ENCODE results near the gene DCANP1.

DCANP1 gene

DNA sequence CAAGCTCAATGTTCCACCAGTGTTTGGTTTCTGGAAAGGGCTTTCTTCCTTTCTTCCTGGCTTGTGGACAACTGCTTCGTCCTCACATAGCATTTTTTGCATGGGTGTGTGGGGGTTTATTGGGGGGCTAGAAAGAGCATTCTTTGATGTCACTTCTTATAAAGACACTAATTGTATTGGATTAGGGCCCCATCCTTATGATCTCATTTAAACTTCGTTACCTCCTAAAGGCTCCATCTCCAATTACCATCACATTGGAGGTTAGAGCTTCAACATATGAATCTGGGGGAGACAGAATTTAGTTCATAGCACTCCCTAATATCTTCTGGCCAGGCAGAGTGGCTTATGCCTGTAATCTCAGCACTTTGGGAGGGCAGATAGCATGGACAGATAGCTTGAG lies 42.1 kb downstream of the DCANP1 start:
- no peak for DNase-seq

DNA sequence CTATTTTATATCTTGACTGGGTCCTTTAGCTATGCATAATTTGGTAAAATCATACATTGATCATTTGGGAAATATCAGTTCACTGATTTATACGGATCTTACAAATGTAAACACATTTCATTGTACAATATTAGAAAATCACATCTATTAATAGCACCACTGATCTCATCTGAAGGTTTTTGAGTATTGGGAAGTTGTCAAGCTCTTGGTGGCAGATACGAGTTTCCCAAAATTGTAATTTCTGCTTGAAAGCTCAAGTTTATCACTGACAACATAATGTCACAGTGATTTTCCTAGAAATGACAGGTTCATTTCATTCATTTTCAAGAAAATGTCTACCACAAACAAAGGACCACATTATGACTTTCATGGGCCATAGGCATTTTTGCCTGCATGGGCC lies 45.1 kb downstream of the DCANP1 start:
- no peak for DNase-seq

DNA sequence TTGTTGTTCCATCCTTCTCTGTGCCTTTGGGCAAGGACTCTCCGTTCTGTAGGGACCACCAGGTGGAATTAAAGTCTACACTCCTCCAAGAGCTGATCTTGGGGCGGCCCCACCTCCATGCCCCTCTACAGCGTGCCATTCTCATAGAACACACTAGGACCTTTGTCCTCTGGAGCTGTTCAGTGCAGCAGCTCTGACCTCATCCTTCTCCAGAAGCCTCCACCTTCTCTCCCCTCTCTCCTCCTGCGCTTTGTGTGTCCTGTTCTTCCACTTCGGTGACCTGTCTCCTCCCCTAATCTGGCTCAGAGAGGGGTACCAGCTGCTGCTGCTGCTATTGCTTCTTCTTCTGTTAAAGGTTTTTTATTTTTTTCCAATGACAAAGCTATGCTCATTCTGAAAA lies 46.3 kb downstream of the DCANP1 start:
- DNase-seq: no peak

DNA sequence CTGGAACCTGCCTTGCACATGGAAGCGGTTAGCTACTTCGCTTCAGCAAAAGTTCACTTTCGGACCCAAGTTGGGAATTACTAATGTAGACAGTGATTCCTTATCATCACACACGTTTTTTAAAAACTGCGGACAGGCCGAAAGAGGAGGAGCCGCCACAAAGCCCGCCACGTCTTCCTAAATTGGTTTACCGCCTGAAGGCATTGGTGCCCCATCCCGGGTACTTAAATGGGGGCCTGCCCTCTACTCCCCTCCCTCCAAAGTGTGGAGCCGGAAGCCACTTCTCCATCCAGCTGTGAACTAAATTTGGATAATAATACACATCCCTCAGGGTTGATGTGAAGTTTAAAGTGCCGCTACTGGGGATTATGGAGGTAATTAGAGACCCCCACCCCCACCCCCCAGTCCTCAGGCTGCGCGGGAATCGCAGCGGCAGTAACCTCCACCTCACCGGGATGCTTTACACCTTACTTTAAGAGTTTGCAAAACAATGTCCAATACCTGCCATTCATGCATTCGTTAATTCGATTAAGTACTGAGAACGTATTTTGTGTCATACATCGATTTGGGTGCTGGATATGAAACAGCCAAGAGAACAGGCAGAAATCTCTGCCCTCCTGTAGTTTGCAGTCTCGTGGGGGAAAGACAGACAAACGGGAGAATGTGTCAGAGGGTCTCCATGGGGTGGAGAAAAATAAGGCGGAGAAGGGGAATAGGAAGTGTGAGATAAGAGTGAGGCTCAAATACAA lies 47.2 kb downstream of the DCANP1 start:
- no peak for DNase-seq

DNA sequence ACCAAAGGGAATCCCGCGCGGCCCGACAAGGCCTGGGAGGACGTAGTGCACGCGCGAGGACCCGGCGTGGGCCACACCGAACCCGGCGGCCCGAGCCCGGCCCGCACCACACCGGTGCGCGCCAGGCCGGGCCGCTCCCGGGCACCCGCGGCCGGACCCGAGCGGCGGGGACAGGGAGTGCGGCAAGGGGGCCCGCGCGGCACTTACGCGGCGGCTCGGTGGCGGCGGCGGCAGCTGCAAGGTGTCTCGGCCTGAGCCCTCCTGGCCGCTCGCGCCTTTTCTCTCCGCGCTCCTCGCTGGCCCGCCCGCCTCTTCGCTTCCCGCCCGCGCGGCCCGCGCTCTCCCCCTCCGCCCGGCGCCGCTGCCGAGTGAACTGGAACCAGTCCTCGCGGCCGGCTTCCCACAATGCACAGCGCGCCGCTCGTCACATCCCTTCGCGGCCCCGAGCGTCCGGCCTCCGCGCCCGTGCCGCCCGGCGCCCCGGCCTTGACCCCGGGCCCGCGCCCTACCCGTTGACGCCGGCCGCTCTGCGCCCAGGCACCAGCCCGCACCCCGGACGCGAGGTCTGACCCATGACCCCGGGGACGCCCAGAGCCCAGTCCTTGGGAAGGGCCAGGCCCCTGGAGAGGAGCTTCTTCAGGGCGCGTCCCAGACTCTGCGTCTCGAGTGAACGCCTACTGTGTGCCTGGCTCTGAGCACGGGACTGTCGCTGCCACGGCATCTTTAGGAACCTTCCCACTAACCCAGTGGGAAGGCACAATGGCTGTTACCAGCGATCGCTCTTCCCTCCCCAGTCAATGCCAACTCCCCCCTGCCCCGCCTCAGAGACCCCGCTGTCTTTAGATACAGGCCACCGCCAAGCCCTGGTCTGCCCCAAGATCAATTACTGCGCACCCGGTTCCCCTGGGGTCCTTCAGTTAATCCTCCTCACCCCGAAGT lies 48.0 kb downstream of the DCANP1 start, which contains the start of gene MACROH2A1:
MACROH2A1 (minus strand) TSS at position 377 of the 939 bp plus-strand sequence. CDS start 10,138 bp downstream, outside the sequence.
- DNase-seq: peak; percentile 83

DNA sequence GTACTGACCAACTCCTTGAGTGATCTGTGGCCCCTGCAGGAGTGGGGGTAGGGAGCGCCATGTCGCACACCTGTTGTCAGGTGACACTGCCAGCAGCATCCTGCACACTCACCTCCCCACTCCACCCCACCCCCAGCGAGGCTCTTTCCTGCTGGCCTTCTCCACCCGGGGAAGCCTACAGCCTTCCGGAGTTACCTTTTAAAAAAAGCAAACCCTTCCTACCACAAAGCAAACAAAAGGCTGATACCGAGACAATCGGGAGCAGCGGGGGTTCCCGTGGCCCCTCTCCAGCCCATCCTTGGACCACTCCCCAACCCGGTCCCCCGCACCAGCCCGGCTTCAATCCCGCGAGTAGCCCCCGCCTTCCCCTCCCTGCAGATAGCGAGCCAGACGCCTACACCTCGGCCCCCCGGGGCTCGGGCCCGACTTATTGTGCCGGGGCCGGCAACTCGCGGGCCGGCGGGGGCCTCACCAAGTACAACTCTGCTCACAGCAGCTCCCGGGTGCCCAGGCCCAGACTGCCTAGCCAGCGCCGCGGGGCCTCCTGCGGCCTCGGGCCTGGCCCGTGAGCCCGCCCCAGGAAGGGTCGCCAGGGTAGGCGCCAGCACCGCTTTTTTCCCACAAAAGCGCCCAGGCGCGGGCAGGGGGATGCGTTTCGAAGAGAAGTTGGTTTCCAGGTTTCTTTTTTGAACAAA lies 48.8 kb downstream of the DCANP1 start:
- peak; percentile 52 for DNase-seq

DNA sequence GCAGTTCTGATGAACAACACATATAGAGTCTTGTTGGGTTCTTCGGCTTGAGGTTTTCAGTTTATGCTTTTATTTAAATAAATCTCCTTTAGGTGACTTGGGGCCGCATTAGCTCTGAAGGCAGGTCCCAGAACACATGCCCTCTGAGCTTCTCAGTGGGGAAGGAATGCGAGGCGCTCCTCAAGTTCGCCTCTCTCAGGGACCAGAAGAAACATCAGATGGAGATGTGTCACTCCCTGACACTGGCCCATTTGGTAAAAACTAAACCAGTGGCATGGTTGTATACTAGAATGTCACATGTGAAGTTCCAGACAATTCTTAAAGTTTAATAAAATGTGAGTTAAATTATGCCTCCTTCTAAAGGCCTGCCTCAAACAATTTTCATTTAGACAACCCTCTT lies 50.1 kb downstream of the DCANP1 start:
- no peak for DNase-seq

DNA sequence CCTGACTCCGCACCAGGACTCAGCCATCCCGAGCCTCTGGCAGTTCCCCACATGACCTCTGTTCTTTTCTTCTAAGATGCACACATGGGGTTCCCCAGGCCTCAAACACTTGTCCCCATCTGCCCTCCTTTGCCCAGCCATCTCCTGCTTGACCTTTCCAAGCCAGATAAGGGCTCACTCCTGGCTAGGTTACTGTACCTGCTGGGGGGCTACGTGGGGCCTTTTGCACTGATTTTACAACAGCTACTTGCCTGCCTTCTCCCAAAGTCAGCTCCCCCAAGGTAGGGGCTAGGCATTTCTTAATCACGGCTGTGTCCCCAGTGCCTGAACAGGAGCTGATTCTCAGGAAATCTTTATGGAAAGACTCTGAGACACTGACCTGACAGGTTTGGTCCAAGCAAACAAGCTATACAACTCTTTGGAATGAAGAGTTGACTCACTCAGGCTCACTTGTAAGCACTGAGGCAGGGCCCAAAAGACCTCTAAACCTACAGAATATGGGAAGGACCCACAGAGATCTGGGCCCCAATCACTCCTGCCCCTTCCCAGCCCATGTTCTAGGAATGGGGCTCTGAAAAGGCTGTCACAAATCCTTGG lies 50.6 kb downstream of the DCANP1 start:
- no peak for DNase-seq

DNA sequence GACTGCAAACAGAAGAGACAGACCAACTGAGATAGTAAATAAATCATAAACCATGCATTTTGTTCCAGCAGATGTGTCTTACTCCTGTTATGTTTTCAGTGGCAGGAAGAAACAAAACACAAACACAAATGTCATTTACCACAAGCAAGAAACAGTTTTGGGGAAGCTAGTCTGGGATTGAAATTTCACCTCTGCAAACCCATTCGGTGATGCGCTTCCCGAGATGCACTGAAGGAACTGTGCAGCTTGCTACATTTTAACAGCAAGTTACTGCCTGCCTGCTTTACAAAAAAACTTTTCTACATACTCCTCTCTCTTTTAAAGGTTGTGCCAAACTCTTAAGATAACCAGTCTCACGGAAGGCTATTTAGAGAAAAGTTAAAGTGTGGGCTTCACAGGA lies 51.3 kb downstream of the DCANP1 start:
- no peak for DNase-seq

DNA sequence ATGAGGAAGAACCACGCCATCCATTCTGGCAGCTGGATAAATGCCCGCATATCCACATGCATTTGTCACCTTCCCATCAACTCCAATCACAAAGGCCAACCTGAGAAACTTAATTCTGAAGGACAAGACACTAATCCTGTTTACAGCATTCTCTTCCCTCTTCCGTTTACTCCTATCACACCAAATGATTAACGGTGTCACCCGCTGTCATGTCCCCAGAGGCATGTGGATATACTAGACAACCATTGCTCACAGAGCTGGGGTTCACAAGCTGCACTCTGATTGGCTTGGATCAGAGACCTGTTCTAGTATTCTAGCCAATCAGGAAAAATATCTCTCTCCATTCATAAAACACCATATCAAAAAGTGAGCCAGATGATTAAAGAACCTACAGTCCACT lies 51.7 kb downstream of the DCANP1 start:
- DNase-seq: no peak

All from activated CD4-positive, alpha-beta T cell treated with anti-CD3 and anti-CD28 coated beads, Interleukin-2, amount 50 U/mL, for 16 hours (primary cell).